Hematopoietic multipotent progenitor cell treated with erythropoietin and hydrocortisone succinate and interleukin-3 and kit ligand, for 15 days (in vitro differentiated cells): ENCODE results near the gene CNTNAP5.

Source experiments
- DNase-seq: peaks from one replicate; pipeline ENCODE4 v3.0.0-alpha.2; 2015; ENCODE audit warnings: low spot score

Gene CNTNAP5

DNA sequence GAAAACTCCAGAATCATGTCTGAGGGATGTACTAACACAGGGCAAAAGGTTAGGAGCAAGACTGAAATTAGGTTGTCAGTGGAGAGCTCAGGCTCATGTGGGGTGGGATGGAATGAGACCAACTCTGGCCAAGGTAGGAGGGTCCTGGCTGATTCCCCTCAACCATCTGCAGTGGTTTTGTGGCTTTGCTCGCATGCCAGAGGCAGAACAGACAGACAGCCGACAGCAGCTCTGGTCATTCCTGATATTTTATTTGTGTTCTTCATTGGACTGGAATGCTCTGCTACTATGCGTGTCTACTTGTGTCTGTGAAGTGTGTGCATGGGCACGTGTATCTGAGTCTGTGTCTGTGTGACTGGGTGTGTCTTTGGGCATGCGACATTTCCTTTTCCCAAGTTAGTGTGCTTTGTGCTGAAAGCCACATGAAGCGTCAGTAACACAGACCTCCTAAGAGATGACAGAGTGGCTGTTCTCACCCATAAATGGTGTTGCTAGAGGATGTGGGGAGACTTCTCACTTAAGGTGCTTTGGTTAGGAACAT lies 239.5 kb downstream of the CNTNAP5 start:
- no peak for DNase-seq

DNA sequence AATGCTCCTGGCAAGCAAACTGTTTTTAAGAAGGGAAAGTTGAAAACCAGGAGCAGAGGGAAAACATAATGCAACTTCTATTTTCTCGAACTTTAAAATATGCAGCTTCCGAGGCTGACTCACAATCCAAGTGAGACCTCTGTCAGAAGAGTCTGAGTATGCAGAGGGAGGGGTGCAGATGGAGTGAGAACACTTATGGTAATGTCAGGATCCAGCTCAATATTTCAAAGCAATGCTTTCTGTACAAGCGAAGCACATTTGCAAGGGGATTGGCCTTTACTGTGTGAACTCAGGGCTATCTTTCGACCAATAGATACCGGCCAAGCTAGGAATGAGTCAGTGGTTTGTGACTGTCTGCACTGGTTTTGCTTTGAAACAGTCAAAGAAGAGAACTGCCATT lies 242.7 kb downstream of the CNTNAP5 start:
- no peak for DNase-seq

DNA sequence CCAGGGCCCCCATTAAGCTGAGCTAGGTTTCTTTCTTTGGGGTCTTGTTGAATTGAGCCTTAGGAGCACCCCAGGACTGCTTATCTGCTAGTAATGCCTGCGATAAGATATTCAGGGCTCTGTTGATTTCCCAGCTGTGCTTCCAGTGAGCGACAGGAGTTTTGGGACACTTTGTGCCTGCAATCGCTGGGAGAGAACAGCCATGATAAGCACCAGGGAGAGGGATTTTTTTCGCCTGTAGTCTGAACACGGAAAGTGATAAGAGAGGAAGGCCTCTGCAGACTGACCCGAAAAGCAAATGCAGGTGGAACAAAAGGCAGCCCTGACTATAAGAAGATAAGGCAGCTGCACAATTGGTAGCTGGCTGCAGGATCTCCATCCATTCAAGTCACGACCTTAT lies 244.3 kb downstream of the CNTNAP5 start:
- DNase-seq: no peak

DNA sequence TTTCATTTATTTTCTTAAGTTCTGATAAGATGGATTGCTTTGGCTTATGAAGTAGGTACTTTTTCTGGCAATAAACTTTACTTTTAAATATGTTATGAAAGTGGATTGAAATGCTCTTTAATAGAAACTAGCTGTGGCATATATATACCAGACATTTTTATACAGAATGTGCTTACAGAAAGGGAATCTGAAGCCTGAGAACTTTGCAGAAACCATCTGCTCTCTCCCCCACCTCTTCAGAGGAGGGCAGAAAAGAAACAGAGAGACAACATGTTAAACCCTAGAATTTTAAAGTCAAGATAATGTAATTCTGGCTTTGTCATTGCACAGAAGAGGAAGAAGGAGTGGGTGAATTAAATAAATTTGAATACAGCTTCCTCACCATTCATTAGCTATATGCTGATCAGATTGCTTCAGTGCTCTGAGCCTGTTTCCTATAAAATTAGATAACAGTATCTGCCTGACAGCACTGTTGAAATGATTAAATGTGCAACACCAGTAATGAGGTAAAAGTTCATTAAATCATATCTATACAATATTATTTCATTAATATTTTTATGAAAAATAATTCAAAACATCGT lies 247.3 kb downstream of the CNTNAP5 start:
- DNase-seq: no peak

DNA sequence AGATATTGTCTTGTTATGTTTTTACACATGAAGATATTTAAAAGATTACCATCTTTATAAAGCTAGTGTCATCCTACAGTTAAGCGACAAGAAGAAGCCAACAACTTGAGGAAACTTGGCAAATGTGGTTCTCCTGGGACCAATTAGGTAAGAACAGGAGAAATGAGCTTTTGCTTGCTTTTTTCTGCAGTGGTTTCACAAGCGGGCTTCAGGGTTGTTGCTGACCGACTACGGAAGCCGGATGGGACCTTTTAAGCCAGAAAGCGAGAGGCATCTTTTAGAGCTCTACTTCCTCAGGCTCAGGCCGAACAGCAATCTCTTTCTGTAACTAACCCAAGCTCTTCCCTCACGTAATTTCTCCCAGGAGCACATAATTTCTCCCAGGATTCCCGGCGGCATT lies 256.5 kb downstream of the CNTNAP5 start:
- no peak for DNase-seq

DNA sequence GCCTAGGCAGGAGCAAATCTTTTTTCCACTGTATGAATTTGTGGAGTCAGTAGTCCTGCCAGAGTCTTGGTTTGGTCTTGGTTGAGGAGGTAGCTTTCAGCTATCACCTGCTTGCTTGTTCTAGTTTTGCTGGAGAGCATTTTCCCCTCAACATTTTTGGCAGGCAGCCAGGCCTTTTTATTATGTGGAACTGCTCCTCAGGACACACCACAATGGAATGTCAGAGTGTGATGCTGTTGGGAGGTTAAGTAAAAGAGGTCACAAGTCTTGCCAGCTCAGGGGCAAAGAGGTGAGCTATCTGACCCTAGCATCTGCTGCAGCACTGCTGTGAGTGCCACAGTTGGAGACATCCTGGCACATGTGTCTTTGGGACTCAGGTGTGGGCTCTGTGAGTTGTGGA lies 258.0 kb downstream of the CNTNAP5 start:
- no peak for DNase-seq

DNA sequence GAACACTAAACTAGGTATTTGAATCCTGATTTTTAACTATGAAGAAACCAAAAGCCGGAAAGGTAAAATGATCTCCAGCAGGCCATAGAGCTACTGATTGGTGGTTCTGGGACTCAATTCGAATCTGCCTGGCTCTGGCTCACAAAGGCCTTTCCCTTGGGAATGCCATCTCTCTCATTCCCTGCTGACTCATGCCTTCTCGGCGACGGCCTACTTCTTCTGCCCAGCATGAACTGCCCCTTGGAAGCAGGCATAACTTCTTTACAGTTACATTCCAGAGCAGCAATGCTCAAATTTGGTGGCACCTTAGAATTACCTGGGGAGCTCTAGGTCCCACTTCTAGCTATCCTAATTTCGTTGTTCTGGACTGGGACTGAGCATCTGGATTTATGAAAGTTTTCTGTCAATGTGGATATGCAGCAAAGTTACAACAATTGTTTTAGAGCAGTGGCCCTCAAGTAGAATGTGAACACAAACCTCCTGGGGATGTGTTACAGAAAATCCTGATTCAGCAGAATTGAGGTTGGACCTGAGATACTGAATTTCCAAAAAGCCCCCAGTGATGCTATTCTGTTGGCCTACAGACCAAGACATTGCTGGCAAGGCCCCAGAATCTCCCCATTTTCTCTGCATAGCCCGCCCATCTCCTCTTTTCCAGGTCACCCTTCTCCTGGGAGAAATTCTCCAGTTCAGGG lies 261.1 kb downstream of the CNTNAP5 start:
- no peak for DNase-seq

DNA sequence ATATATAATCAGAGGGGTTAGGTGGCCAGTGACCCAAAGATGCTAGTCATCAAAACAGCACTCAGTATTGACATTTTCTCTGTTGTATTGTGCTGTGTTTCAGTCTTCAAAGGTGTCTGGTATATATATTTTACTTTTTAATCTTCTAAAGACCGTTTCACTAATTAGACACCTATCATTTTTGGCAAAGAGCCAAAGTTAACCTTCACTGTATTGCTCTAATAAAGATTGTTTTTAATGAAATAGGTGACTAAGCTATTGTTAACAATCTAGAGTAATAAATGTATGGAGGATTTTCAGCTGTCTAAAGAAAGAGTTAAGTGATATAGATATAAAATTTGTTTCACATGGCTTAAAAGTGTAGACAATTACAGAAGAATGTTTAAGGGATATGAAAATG lies 264.0 kb downstream of the CNTNAP5 start:
- DNase-seq: no peak

DNA sequence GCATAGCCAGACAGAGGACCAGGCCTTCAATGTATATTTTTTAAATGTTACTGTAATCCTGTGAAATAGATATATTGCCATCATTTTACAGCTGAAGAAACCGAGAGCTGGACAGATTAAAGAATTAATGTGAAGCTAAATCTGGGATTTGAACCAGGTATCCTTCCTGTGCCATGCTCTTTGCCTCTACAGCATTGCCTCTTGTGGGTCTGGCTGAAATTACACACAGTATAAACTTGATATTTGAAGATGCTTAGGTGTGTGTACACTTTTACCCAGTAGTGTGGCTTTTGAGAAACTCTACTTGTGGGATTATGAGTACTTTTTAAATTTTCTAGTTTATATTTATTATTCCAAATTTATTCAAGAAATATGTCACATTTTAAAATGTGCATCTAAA lies 264.5 kb downstream of the CNTNAP5 start:
- DNase-seq: no peak

DNA sequence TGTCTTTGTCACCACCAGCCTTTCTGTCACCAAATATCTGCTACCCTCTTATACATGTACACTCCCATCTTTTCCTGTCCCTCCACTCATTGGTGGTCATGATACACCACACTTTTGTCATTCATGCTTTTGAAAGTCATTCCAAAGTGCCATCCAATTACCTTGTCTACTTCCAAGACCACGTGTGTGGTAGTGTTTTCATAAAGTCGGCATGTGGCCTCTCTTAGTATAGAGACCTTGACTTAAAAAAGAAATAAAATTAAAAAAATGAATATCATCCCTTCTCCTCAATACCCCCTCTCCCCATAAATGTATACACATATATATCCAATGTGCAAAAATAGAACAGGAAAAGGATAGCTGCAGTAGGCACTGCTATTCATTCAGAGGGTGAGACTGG lies 271.4 kb downstream of the CNTNAP5 start:
- DNase-seq: no peak

DNA sequence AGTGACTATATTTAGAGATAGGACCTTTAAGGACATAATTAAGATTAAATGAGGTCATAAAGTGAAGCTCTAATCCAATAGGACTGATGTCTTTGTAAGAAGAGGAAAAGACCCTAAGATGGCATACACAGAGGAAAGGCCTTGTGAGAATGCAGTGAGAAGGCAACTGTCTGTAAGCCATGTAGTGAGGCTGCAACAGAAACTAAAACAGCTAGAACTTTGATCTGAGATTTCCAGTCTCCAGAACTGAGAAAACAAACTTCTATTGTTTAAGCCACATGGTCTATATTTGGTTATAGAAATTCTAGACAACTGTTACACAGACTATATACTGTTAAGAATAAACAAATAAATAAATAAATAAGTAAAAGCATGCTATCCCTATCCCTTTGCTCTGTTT lies 276.8 kb downstream of the CNTNAP5 start:
- DNase-seq: no peak

DNA sequence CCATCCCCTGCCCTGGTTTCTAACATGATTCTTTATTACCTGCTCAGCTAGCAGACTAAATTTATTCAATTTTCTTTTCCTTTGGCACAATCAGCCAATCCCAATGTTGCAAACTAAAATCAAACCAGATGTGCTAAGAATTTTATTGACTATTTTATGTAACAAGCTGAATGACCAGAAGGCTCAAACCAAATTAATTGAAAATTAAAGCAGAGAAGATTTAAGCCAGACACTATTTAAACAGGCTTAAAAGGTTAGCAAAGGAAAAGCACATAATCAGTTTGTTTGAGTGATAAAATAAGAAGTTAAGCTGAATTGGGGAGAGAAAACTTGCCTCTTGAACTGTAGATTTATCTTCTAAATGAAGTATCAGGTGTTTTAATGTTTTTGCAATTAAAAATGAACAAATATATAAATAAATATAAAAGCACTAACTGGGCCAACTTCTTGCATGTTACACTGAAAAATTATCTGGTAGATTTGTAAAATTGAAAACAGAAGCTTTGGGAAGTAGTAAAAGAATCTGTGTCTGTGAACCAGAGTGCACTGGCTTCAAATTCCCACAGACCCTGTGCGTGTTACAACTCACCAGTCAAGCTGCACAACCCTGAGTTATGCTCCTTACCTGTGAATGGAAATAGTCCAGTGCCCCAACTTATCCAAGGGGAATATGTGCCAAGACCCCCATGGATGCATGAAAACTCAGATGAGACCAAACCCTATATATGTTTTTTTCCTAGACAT lies 283.4 kb downstream of the CNTNAP5 start:
- DNase-seq: no peak

DNA sequence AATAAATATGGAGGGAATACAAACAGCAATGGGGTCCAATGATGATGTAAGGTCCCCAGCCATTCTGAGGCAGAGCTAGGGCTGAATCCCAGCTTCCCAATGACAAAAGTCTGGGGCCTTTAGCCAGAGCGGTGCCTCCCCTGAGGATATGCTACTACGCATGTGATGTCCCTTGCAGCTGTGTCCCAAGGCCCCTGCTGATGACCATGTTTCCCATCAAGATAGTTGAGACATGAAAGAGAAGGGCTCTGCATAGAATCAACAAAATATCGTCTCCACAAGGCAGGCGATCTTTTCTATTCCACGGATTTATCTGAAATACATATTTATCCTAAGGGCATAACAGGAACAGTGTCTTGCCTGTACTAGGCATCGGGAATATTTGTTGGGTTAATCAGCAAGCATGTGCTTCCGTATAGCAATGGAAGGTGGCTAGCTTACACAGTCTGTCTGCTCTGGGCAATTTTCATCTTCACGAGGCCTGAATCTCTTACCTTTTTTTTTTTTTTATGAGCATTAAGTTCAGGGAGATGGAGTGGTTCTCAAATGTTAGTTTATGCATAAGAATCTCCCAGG lies 284.6 kb downstream of the CNTNAP5 start:
- no peak for DNase-seq

DNA sequence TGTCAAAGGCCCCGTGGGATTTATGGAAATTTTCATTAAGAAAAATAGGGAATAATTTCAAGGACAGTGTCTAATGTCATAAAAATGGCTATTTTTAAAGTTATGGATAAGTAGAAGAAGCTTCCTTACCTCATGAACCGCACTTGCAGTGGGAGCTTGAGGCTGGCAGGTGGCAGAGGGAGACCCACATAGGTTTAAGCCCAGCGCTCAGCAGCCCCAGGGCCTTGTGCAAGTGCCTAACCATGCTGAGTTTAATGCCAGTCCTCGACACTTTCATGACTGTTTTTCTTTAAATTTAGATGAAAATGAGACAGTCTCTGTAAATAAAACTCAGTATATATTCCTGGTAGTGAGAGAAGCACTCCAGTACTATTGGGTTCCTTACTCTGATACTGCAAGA lies 285.6 kb downstream of the CNTNAP5 start:
- DNase-seq: no peak

DNA sequence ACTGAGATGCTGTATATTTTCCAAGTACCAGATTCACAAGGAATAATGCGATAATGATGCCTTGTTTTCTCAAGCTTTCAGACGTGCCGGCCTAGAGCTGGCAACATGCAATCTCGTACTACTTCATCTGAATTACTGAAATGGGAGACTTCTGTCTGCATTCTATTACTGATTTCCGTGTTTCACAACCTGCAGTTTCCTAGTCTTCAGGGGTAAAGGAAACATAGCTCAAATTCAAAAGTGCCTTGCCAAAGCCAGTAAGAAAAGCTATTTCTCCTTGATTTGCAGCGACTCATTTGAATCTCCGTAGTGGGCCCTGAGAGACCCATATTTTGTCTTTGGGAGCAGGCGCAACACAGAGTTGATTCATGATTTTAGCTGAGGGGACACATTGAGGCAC lies 289.0 kb downstream of the CNTNAP5 start:
- no peak for DNase-seq

DNA sequence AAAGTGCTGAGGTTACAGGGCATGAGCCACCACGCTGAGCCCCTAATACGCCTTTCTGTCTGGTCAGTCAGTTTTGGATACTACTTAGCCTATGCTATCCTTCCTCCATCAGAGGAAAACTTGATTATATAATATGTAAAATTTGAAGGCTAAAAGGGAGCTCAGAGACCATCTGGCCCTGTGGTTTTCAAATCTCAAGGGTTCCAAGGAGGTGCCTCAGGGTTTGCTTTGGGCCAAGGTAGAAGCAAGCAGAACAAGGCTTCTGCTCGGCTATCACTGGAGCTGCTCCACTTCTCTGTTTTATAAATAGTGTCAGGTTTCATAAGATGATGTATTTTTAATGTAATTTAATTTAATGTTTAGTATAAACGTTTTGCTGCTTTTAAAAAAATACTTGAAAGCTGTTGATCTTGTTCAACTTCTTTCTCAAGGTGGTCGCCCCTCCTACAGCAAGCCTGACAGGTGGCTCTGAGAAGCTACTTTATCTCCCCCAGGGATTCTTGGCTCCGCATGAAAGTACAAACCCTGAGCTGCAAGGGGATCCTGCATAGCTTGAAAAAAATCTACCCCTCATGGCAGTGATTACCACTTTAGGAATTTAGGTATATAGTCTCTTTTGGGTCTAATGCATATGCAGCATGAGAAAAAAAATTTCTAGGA lies 290.3 kb downstream of the CNTNAP5 start:
- DNase-seq: no peak

DNA sequence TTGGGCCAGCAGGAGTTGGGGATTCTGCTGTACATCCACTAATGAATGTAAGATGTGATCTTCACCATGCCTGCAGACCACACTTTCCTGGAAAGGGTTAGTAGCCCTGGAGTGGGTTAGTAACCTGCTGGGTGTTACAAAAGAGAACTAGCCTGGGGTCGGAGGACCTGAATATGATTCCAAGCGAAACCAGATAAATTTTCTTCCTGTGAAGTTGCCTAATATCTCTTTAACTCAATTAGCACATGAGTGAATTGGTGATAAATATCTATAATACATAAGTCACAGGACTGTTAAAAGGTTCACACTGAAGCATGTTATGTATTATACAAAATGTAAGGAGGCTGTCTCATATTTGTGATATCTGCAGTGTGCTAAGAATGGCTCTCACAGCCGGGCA lies 291.0 kb downstream of the CNTNAP5 start:
- DNase-seq: no peak

DNA sequence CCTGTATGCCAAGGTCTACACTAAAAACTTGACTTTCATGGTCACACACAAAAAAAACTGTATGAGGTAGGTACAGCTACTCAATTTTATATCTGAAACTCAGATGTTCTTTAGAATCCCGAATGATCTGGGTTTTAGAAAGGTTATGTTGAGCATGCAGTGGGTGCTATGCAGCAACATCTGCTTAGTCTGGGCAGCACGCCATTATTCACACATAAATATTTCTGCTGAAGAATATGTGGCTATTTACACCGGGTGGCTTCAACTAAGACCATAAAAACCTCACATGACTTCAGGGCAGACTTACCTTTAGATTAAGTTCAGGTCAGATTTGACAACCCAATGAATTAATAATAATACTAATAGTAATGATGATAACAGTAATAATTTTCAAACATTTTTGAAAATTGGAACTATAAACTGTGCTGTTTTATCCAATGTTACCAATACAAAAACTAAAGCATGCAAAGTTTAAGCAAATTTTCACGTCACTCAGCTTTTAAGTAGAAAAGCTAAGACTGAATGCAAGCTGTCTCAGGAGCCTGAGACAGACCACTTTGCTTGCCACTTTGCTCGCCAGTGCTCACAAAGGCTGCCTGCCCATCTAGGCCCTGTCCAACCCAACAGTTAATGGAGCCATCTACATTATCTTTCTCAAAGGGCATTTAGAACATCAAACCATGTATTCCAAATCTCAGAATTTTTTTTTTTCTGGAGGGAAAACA lies 292.0 kb downstream of the CNTNAP5 start:
- no peak for DNase-seq

DNA sequence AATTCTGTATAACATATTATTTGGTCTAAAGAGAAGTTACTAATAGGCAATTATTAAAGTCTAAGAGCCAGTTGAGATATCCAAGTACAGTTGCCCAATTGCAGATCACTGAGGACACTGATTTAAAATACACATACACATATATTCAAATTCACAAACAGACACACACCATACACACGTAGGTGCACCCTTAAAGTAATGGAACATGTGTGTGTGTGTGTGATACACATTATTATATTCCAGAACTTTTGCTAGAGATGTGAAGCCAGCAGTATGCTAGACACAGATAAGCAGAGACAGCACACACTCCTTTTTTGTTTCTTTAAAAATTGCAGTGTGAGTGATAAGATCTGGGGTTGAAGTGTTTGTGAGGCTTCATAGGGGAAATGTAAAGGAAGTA lies 292.5 kb downstream of the CNTNAP5 start:
- DNase-seq: no peak

DNA sequence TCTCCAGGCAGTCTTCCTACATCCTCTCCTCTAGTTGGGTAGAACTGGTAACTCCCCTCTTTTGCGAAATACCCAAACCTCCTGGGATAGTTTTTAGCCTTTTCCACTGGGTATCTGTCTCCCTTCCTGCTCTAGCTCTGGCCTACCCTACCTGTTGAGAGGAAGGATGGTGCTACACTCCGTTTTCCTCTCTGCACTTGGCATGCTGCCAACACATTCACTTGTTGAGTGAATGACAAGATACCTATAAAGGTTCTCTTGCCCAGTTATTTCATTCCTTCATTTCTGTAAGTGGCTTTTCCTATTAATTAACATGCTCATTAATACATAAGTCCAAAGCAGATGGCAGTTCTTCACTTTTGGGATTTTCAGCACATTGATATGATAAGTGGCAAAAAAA lies 293.8 kb downstream of the CNTNAP5 start:
- DNase-seq: no peak

DNA sequence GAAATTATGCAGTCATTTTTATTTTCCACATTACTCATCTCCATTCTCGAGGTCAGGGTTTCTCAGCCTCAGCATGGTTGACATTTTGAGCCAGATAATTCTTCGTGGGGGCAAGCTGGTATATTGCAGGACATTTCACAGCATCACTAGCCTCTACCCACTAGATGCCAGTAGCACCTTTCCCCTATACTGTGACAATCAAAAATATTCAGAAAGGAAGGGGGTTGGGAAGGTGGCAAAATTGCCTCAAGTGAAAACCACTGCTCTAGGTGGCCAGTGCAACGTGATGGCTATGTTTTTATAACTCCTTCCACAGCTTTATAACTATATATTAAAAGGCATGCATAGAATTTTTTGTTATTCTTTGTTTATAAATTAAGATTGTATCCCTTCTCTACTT lies 294.5 kb downstream of the CNTNAP5 start:
- no peak for DNase-seq
